ENCODE data around the gene KCNMA1.
A peak's percentile ranks its signal among the peaks of the same experiment; 100 is the strongest.

The KCNMA1 gene

GRCh38 chr10:77185696-77186095 lies 451.9 kb downstream of the KCNMA1 start:
- no peak for DNase-seq (ENCODE audit: low read depth in 2 of 2)

- no peak for DNase-seq (ENCODE audit: low read depth in 2 of 2)
Observed at GRCh38 chr10:77182803-77183202, 454.8 kb downstream of the KCNMA1 start.

GRCh38 chr10:77180794-77181193 lies 456.8 kb downstream of the KCNMA1 start:
- no peak for DNase-seq (ENCODE audit: low read depth in 2 of 2)

GRCh38 chr10:77180104-77180503 lies 457.5 kb downstream of the KCNMA1 start:
- no peak for DNase-seq (ENCODE audit: low read depth in 2 of 2)

GRCh38 chr10:77179015-77179695 lies 458.5 kb downstream of the KCNMA1 start:
- no peak for DNase-seq (ENCODE audit: low read depth in 2 of 2)

GRCh38 chr10:77177589-77177988 lies 460.0 kb downstream of the KCNMA1 start:
- no peak for DNase-seq (ENCODE audit: low read depth in 2 of 2)

GRCh38 chr10:77177161-77177560 lies 460.4 kb downstream of the KCNMA1 start:
- DNase-seq (ENCODE audit: low read depth in 2 of 2), result no peak

- no peak for DNase-seq (ENCODE audit: low read depth in 2 of 2)
Observed at GRCh38 chr10:77176232-77176631, 461.4 kb downstream of the KCNMA1 start.

- no peak for DNase-seq (ENCODE audit: low read depth in 2 of 2)
Observed at GRCh38 chr10:77175631-77176222, 461.9 kb downstream of the KCNMA1 start.

GRCh38 chr10:77173615-77174461 lies 463.8 kb downstream of the KCNMA1 start:
- peak in 1 of 2 donors; percentile 37 for DNase-seq (ENCODE audit: low read depth in 2 of 2)

- DNase-seq (ENCODE audit: low read depth in 2 of 2), result no peak
Observed at GRCh38 chr10:77172086-77172485, 465.5 kb downstream of the KCNMA1 start.

- DNase-seq (ENCODE audit: low read depth in 2 of 2), result no peak
Observed at GRCh38 chr10:77168861-77169260, 468.7 kb downstream of the KCNMA1 start.

- no peak for DNase-seq (ENCODE audit: low read depth in 2 of 2)
Observed at GRCh38 chr10:77168161-77168560, 469.4 kb downstream of the KCNMA1 start.

- DNase-seq (ENCODE audit: low read depth in 2 of 2), result no peak
Observed at GRCh38 chr10:77165445-77166208, 472.0 kb downstream of the KCNMA1 start.

- DNase-seq (ENCODE audit: low read depth in 2 of 2), result no peak
Observed at GRCh38 chr10:77164616-77165311, 472.8 kb downstream of the KCNMA1 start.

- no peak for DNase-seq (ENCODE audit: low read depth in 2 of 2)
Observed at GRCh38 chr10:77163670-77164348, 473.8 kb downstream of the KCNMA1 start.

GRCh38 chr10:77162697-77163096 lies 474.9 kb downstream of the KCNMA1 start:
- DNase-seq (ENCODE audit: low read depth in 2 of 2), result no peak

GRCh38 chr10:77160679-77161078 lies 476.9 kb downstream of the KCNMA1 start:
- DNase-seq (ENCODE audit: low read depth in 2 of 2), result no peak

GRCh38 chr10:77159538-77160110 lies 478.0 kb downstream of the KCNMA1 start:
- DNase-seq (ENCODE audit: low read depth in 2 of 2), result no peak

- no peak for DNase-seq (ENCODE audit: low read depth in 2 of 2)
Observed at GRCh38 chr10:77158666-77159065, 478.9 kb downstream of the KCNMA1 start.

All from stimulated activated CD4-positive, alpha-beta T cell treated with anti-CD3 and anti-CD28 coated beads, Interleukin-1b, Interleukin-23, amount 100 ng/mL, for 1 hour (primary cell).